Endothelial cell of umbilical vein (primary cell): ENCODE results near the gene DCPS. TPM values are rescaled to one million over a fixed set of nuclear protein-coding genes. Genes with fewer than 3 reads are reported as not detected.

Experiments
- BruUV-seq: library from RNA; stranded (reverse); fragments of 400-500 nt; replicated peaks from 2 replicates; lab custom pipeline; 2021; lab: Mats Ljungman, UMichigan
- CTCF ChIA-PET: fragments of 300-600, 350-600 bp; sonication (Branson Sonifier 250); formaldehyde crosslinking; loops from one replicate; lab custom pipeline; 2021; ENCODE audit warnings: antibody characterized with exemption, inconsistent platforms; lab: Charles Lee
- POLR2A ChIA-PET: fragments of 300-600, 350-600 bp; sonication (Branson Sonifier 250); formaldehyde crosslinking; loops from one replicate; lab custom pipeline; 2021; ENCODE audit warnings: antibody characterized with exemption, inconsistent platforms; lab: Charles Lee
- DNase-seq: peaks from one replicate; pipeline ENCODE4 v3.0.0-alpha.2; 2011; ENCODE audit warnings: low read depth, low spot score
- FAIRE-seq: peaks from 2 replicates; lab custom pipeline; 2011; peaks lifted over from hg19 to GRCh38; lab: Jason Lieb, UNC
- H2AFZ ChIP-seq: 2 replicates; pipeline ENCODE4 v1.6.0; 2012; ENCODE audit warnings: low read depth, low read length, control low read depth, inconsistent platforms
- H3K27ac ChIP-seq: 2 replicates; pipeline ENCODE4 v1.5.1; 2011; ENCODE audit warnings: low read depth, mild to moderate bottlenecking, control low read depth, low read length, moderate library complexity; ENCODE audit not compliant: insufficient read depth
- H3K27me3 ChIP-seq, 2 experiments: 2 replicates each; pipeline versions ENCODE4 v1.6.0 to v1.6.1; 2011; ENCODE audit warnings: low read length in 2 of 2, mixed read lengths in 1 of 2; ENCODE audit not compliant: control insufficient read depth in 2 of 2, insufficient read depth in 2 of 2
- H3K36me3 ChIP-seq, 2 experiments: 2 replicates in 1 of 2; 3 replicates in 1 of 2; pipeline ENCODE4 v1.5.1; 2011; ENCODE audit warnings: low read length in 2 of 2, mild to moderate bottlenecking in 1 of 2, moderate library complexity in 1 of 2; ENCODE audit not compliant: control insufficient read depth in 2 of 2, insufficient read depth in 2 of 2; ENCODE audit errors: extremely low read depth in 1 of 2
- H3K4me1 ChIP-seq: 3 replicates; pipeline ENCODE4 v1.5.1; 2011; ENCODE audit warnings: mild to moderate bottlenecking, low read length; ENCODE audit not compliant: control insufficient read depth, insufficient read depth; ENCODE audit errors: extremely low read depth
- H3K4me2 ChIP-seq: 2 replicates; pipeline ENCODE4 v1.6.1; 2011; ENCODE audit warnings: low read length, control low read depth, mixed read lengths; ENCODE audit not compliant: insufficient read depth
- H3K4me3 ChIP-seq, 3 experiments: fragments of 200-600 bp in 1 of 3; sonication (generic), shearing (Covaris generic) in 1 of 3; replicated peaks in 1 of 3; 2 replicates each; pipeline ENCODE4 v1.5.1; 2011 to 2016; ENCODE audit warnings: control low read depth in 3 of 3, low read length in 3 of 3, mild to moderate bottlenecking in 2 of 3, inconsistent platforms in 1 of 3, low read depth in 1 of 3, moderate library complexity in 1 of 3; ENCODE audit not compliant: insufficient read depth in 1 of 3
- H3K79me2 ChIP-seq: 2 replicates; pipeline ENCODE4 v1.6.0; 2012; ENCODE audit warnings: low read length, inconsistent platforms; ENCODE audit not compliant: control insufficient read depth, insufficient read depth
- H3K9ac ChIP-seq: replicated peaks from 2 replicates; pipeline ENCODE3; 2011; ENCODE audit warnings: low read length, control low read depth; ENCODE audit not compliant: insufficient read depth; ENCODE audit errors: extremely low read depth
- H3K9me1 ChIP-seq: replicated peaks from 3 replicates; pipeline ENCODE4 v1.6.0; 2011; ENCODE audit warnings: mild to moderate bottlenecking, low read length; ENCODE audit not compliant: control insufficient read depth, insufficient read depth; ENCODE audit errors: extremely low read depth
- H3K9me3 ChIP-seq: replicated peaks from 2 replicates; pipeline ENCODE4 v1.5.1; 2012; ENCODE audit warnings: low read length, inconsistent platforms; ENCODE audit not compliant: control insufficient read depth, insufficient read depth
- H4K20me1 ChIP-seq: replicated peaks from 2 replicates; pipeline ENCODE3; 2011; ENCODE audit warnings: mild to moderate bottlenecking, low read length; ENCODE audit not compliant: control insufficient read depth, insufficient read depth; ENCODE audit errors: extremely low read depth
- EZH2 ChIP-seq: IDR thresholded peaks from 2 replicates; pipeline ENCODE4 v1.6.1; 2012; ENCODE audit warnings: borderline replicate concordance, low read depth, mild to moderate bottlenecking, moderate library complexity, low read length, inconsistent platforms; ENCODE audit not compliant: severe bottlenecking
- FOS ChIP-seq: IDR thresholded peaks from 2 replicates; pipeline ENCODE4 v1.6.1; 2011; ENCODE audit warnings: mild to moderate bottlenecking, low read length, moderate library complexity, borderline replicate concordance; ENCODE audit not compliant: insufficient read depth
- GATA2 ChIP-seq: IDR thresholded peaks from 2 replicates; pipeline ENCODE4 v1.7.0; 2011; ENCODE audit warnings: low read depth, mild to moderate bottlenecking, moderate library complexity, mixed read lengths, low read length; ENCODE audit not compliant: insufficient read length, insufficient read depth
- JUN ChIP-seq: IDR thresholded peaks from 2 replicates; pipeline ENCODE4 v1.6.1; 2011; ENCODE audit warnings: borderline replicate concordance, low read depth; ENCODE audit not compliant: insufficient read length, insufficient read depth
- MYC ChIP-seq: IDR thresholded peaks from one replicate; pipeline ENCODE4 v1.6.1; 2011; ENCODE audit warnings: mild to moderate bottlenecking, low read depth, low read length
- POLR2A ChIP-seq: IDR thresholded peaks from 2 replicates; pipeline ENCODE4 v1.6.1; 2012; ENCODE audit warnings: low read depth, mild to moderate bottlenecking, control low read depth, low read length
- POLR2AphosphoS5 ChIP-seq: IDR thresholded peaks from 2 replicates; pipeline ENCODE4 v1.6.1; 2012; ENCODE audit warnings: low read depth, mild to moderate bottlenecking, control low read depth, low read length, moderate library complexity; ENCODE audit not compliant: insufficient read depth
- dilution Hi-C: fragments of 300-500 bp; cut with MboI; formaldehyde crosslinking; loops from one replicate; pipeline ENCODE4 v1.15.0; 2019; ENCODE audit warnings: low sequenced_read_pairs; ENCODE audit not compliant: extremely low pct_ligation_motif_present
- intact Hi-C: fragments of 100-400 bp; cut with micrococcal nuclease; formaldehyde crosslinking; loops from one replicate; pipeline ENCODE4 v1.10.0; 2022
- polyA plus RNA-seq, 4 experiments: library from polyadenylated mRNA; depleted of rRNA in 3 of 4; stranded (reverse) in 3 of 4; unstranded in 1 of 4; fragments of >200 nt; gene quantifications; 2 replicates each; pipeline versions ENCODE4 v1.2.1 to v1.2.3, GENCODE V29; 2011 to 2012; ENCODE audit warnings: missing spikeins in 1 of 4
- total RNA-seq: library from RNA; stranded (reverse); gene quantifications from 2 replicates; pipeline ENCODE4 v1.2.3, GENCODE V29; 2021
- TF ChIP-seq, protein P1 (sequence below), 2 donors: IDR thresholded peaks; 1 replicate in 1 of 2; 2 replicates in 1 of 2; pipeline ENCODE4 v1.5.1; 2011; ENCODE audit warnings: low read length in 2 of 2, mild to moderate bottlenecking in 2 of 2, moderate library complexity in 2 of 2, control low read depth in 1 of 2, inconsistent platforms in 1 of 2, low read depth in 1 of 2; ENCODE audit not compliant: insufficient read depth in 1 of 2; ENCODE audit errors: extremely low read depth in 1 of 2
- TF ChIP-seq, protein P2 (sequence below): IDR thresholded peaks from 2 replicates; pipeline ENCODE4 v1.6.1; 2011; ENCODE audit not compliant: insufficient read depth, insufficient read length

DCPS gene
- total and polyA plus RNA-seq, 2 donors (not counting 3 experiments of a cell fraction or from before 2014, with no cell fraction given): 19.6 to 36.0 TPM

DNA sequence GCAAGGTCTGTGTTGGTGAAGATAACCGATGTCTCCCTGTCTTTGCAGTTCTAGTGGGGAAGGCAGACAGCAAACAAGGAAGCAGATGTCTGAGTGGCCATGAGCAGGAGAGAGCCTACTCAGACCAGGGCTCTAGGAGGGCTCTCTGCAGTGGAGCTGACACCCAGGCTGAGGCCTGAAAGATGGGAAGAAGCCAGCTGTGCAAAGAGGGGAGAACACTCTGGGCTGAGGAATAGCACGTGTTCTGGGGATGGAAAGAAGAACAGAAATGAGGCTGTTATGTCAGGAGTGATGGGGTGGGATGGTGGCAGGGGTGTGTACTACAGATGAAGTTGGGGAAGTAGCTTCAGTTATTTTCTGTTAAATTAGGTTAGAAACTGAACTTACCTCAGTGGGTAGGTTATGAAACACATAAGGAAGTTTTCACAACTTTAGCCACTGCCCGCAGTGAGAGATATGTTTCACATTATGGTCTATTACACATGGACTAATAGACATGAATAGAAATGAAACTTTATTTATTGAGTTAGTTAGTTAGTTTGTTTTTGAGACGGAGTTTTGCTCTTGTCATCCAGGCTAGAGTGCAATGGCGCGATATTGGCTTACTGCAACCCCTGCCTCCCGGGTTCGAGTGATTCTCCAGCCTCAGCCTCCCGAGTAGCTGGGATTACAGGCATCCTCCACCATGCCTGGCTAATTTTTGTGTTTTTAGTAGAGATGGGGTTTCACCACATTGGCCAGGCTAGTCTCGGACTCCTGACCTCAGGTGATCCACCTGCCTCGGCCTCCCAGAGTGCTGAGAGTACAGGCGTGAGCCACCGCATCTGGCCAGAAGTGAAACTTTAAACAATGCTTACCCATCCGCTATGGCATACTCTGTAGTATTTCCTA, 7.8 kb downstream of the DCPS start:
- Histone ChIP-seq H3K79me2 (no peaks in the 10 kb centered on the region), H3K4me2 (no peak overlapping the region), H2AFZ (no peak overlapping the region), H3K27me3 (no peaks in the 10 kb centered on the region), H4K20me1 (no peaks in the 10 kb centered on the region), H3K9ac (no peak overlapping the region), H3K36me3 (no peaks in the 10 kb centered on the region), H3K9me3 (no peaks in the 10 kb centered on the region), H3K4me3 (no peak overlapping the region), H3K4me1 (no peaks in the 10 kb centered on the region), H3K27ac (no peak overlapping the region), H3K9me1 (no peaks in the 10 kb centered on the region)
- ChIA-PET POLR2A (interaction anchor here (0.9 to 1.2 kb wide), 3 partner anchors 13 to 148 kb away, joined by 3 read pairs; no protein-coding TSS in a partner anchor), CTCF (interaction anchor here (0.7 to 10.7 kb wide), 19 partner anchors 7 to 679 kb away, joined by 3 to 437 read pairs (median 12); partner anchors contain the start of gene ST3GAL4)
- intact Hi-C loops (loop anchor here (2.0 to 5.0 kb wide), 2 partner anchors 43 to 106 kb away; partner anchors contain the start of gene ST3GAL4), dilution Hi-C loops (no loop called here)
- DNase-seq: no peak
- no TSS peak for BruUV-seq
- TF ChIP-seq POLR2AphosphoS5 (no peak), MYC (no peak), GATA2 (no peak), FOS (no peak), EZH2 (no peak), POLR2A (no peak), JUN (no peak)
- TF ChIP-seq, protein P1, sequence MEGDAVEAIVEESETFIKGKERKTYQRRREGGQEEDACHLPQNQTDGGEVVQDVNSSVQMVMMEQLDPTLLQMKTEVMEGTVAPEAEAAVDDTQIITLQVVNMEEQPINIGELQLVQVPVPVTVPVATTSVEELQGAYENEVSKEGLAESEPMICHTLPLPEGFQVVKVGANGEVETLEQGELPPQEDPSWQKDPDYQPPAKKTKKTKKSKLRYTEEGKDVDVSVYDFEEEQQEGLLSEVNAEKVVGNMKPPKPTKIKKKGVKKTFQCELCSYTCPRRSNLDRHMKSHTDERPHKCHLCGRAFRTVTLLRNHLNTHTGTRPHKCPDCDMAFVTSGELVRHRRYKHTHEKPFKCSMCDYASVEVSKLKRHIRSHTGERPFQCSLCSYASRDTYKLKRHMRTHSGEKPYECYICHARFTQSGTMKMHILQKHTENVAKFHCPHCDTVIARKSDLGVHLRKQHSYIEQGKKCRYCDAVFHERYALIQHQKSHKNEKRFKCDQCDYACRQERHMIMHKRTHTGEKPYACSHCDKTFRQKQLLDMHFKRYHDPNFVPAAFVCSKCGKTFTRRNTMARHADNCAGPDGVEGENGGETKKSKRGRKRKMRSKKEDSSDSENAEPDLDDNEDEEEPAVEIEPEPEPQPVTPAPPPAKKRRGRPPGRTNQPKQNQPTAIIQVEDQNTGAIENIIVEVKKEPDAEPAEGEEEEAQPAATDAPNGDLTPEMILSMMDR (IDR thresholded peaks at IDR 0.05; ENCODE audit: extremely low read depth in 1 of 2, insufficient read depth in 1 of 2, low read depth in 1 of 2, low read length in 2 of 2): no peak
- TF ChIP-seq, protein P2, sequence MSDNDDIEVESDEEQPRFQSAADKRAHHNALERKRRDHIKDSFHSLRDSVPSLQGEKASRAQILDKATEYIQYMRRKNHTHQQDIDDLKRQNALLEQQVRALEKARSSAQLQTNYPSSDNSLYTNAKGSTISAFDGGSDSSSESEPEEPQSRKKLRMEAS: no peak
- FAIRE-seq: no peak
